ENCODE measurements around the gene SLC17A3. TPM values are rescaled to one million over a fixed set of nuclear protein-coding genes. Genes with fewer than 3 reads are reported as not detected.

Gene SLC17A3
- total RNA-seq, 1 experiment from 2014 or later: not detected

GRCh38 chr6:25801436-25801835, 72.6 kb downstream of the SLC17A3 start:
- H3K4me1 ChIP-seq (ENCODE audit: control insufficient read depth in 1 of 2, insufficient read depth in 2 of 2, low read length in 2 of 2): no peaks in the 10 kb centered on the region
- no peak overlapping the region for H3K27ac ChIP-seq (ENCODE audit: low read depth, low read length)
- 0 out of 2 replicates have a peak, but pooled peaks cover 2% of the 10 kb centered on the region for H3K9me2 ChIP-seq (ENCODE audit: insufficient read depth)
- ChIA-PET CTCF (no interaction called here), RAD21 (ENCODE audit: low non-redundant PET in 1 of 2, low total read pairs in 2 of 2, uncharacterized antibody in 2 of 2, unreplicated experiment in 2 of 2) (no interaction called here), POLR2A (no interaction called here)
- H3K9ac ChIP-seq (ENCODE audit: low read length): no peak overlapping the region
- H2AFZ ChIP-seq (ENCODE audit: low read depth, low read length, poor library complexity, severe bottlenecking): no peak overlapping the region
- TF ChIP-seq EGR1 (IDR thresholded peaks at IDR 0.05; ENCODE audit: low read depth): no peak
- no peak for TF ChIP-seq SRF (IDR thresholded peaks at IDR 0.05; ENCODE audit: low read depth)
- TF ChIP-seq POLR2A (IDR thresholded peaks at IDR 0.05; ENCODE audit: borderline replicate concordance, extremely low read depth, insufficient read depth, insufficient read length): no peak
- TF ChIP-seq ELF1 (IDR thresholded peaks at IDR 0.05; ENCODE audit: borderline replicate concordance, low read depth): no peak
- BruUV-seq (replicated peaks): no TSS peak
- H4K20me1 ChIP-seq (ENCODE audit: insufficient read depth): no peaks in the 10 kb centered on the region
- H3K79me2 ChIP-seq (ENCODE audit: insufficient read depth, low read length): no peaks in the 10 kb centered on the region
- no peaks in the 10 kb centered on the region for H3K9me3 ChIP-seq (ENCODE audit: control insufficient read depth in 1 of 2, insufficient read depth in 1 of 2, low read depth in 1 of 2, low read length in 2 of 2)
- no peak overlapping the region for H3K4me2 ChIP-seq (ENCODE audit: low read length)
- DNase-seq (ENCODE audit: low read depth, low spot score): no peak
- no peak for ATAC-seq
- H3K27me3 ChIP-seq (ENCODE audit: insufficient read depth, low read length): no peaks in the 10 kb centered on the region
- intact Hi-C loops (cut with micrococcal nuclease): no loop called here
- H3K4me3 ChIP-seq (replicated peaks in 1 of 2; ENCODE audit: low read depth in 1 of 2, low read length in 2 of 2): no peak overlapping the region
- no peaks in the 10 kb centered on the region for H3K36me3 ChIP-seq (ENCODE audit: control insufficient read depth in 1 of 2, insufficient read depth in 2 of 2, low read length in 2 of 2)

Other genes starting within 250 kb of the SLC17A3 start
- gene SCGN, start 222.0 kb downstream of the SLC17A3 start, total RNA-seq (2021; ENCODE audit: unreplicated experiment): not detected
- gene SLC17A4, start 119.5 kb downstream of the SLC17A3 start, total RNA-seq (2021; ENCODE audit: unreplicated experiment): not detected
- gene SLC17A1, start 42.2 kb downstream of the SLC17A3 start, total RNA-seq (2021; ENCODE audit: unreplicated experiment): not detected
- not detected for gene SLC17A2, start 56.4 kb upstream of the SLC17A3 start, total RNA-seq (2021; ENCODE audit: unreplicated experiment)
- gene TRIM38, start 88.6 kb upstream of the SLC17A3 start, total RNA-seq (2021; ENCODE audit: unreplicated experiment): 9.6 TPM
- 9.8 TPM for gene HFE, start 213.2 kb upstream of the SLC17A3 start, total RNA-seq (2021; ENCODE audit: unreplicated experiment)